Activated naive CD4-positive, alpha-beta T cell treated with anti-CD3 and anti-CD28 coated beads for 36 hours (primary cell): ENCODE measurements around the gene SEPTIN11. TPM values are rescaled to one million over a fixed set of nuclear protein-coding genes. Genes with fewer than 3 reads are reported as not detected.

Source experiments
- total RNA-seq, 2 experiments: library from RNA; stranded (reverse); gene quantifications; one replicate each; pipeline ENCODE4 v1.2.3, GENCODE V29; 2021

Gene SEPTIN11
- total RNA-seq, 2 experiments from 2014 or later = 24.0 TPM

Other genes with a start within 250 kb of the SEPTIN11 start
- not detected for gene SOWAHB, start 51.6 kb upstream of the SEPTIN11 start, total RNA-seq
- gene CCNI, start 126.2 kb downstream of the SEPTIN11 start, total RNA-seq = 100 to 1,000 TPM; 211 to 218 TPM
- gene CCNG2, start 207.5 kb downstream of the SEPTIN11 start, total RNA-seq = 10 to 100 TPM; 21.6 to 22.5 TPM